ENCODE data around the gene ZBTB7C. TPM values are rescaled to one million over a fixed set of nuclear protein-coding genes. Genes with fewer than 3 reads are reported as not detected.

The ZBTB7C gene
- total RNA-seq, 2 experiments from 2014 or later: not detected

DNA sequence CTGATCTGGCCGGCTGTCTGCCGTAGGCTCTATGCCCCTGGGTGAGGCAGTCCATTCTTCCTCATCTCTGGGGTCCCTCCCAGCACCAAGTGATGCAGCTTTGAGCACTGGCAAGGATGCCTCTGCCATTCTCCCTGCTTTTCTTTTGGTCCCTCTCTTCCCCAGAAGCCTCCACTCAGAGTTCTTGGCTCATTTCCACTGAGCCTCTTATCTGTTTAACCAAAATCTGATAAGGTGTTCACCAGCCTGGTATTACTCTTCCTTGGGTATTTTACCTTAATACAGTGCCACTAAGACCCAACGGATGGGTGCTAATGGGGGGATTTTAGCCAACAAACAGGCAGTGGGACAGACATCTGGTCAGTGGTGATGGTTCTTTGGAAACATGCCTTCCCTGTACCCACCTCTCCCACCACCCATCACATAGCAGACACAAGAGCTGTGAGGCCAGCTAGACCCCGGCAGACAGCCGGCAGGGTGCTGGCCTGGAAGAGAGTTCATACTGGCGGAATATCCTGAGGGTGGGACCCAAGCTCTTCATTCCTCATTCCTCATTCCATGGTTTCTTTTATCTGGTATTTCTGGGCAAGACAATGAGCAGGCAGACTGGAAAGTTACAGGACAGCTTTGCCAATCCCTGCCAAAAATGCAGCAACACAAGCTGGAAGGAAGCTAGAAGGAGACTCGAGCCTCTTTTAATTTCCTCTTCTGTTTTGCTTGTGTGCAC is 34.6 kb downstream of the ZBTB7C start:
- Mint-ChIP-seq H3K4me1 (ENCODE audit: low read depth) (no peaks in the 10 kb centered on the region), H3K27ac (no peak overlapping the region), H3K4me3 (no peak overlapping the region), H3K9me3 (peaks cover 2% of the 10 kb centered on the region), H3K36me3 (ENCODE audit: low read depth) (no peaks in the 10 kb centered on the region), H3K27me3 (peaks cover 15% of the 10 kb centered on the region)
- CTCF ChIA-PET: no interaction called here
- TF ChIP-seq, protein P1, sequence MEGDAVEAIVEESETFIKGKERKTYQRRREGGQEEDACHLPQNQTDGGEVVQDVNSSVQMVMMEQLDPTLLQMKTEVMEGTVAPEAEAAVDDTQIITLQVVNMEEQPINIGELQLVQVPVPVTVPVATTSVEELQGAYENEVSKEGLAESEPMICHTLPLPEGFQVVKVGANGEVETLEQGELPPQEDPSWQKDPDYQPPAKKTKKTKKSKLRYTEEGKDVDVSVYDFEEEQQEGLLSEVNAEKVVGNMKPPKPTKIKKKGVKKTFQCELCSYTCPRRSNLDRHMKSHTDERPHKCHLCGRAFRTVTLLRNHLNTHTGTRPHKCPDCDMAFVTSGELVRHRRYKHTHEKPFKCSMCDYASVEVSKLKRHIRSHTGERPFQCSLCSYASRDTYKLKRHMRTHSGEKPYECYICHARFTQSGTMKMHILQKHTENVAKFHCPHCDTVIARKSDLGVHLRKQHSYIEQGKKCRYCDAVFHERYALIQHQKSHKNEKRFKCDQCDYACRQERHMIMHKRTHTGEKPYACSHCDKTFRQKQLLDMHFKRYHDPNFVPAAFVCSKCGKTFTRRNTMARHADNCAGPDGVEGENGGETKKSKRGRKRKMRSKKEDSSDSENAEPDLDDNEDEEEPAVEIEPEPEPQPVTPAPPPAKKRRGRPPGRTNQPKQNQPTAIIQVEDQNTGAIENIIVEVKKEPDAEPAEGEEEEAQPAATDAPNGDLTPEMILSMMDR (IDR thresholded peaks at IDR 0.05): no peak
- ATAC-seq (no peak), DNase-seq (no peak)
- intact Hi-C loops (cut with micrococcal nuclease): no loop called here
- POLR2A ChIA-PET: no interaction called here

DNA sequence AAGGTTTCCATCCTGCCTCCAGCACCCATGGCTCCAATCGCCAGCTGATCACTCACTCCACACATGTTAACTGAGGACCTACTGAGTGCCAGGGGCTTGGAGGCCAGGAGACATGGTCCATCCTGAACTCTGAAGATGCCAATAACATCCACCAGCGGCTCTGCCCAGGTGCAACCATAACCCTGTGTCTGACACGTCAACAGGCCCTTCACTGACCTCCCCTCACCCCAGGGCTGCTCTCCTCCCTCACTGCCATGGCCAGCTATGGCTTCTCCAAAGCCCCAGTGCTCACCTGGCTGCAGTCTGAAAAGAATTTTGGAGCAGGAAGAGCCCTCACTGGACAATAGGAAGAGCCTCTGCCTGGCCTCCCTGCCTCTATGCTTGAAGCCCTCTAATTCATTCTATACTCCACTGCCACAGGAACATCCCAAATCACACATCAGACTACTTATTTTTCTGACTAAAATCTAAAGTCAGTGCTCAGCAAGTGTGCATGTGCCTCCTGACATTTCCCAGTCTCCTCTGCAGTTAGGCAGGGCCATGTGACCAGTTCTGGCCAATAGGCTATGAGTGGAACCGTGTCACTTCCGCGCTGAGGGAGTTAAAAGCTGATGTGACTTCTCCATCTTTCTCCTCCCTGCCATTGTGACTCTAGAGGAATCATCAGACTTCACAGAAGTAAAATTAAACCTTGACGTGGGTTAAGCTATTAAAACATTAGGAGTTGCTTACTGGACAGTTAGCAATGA is 37.2 kb downstream of the ZBTB7C start:
- no peak for ATAC-seq
- no peak overlapping the region for H3K27ac Mint-ChIP-seq
- POLR2A ChIA-PET: no interaction called here
- peaks cover 8% of the 10 kb centered on the region for H3K27me3 Mint-ChIP-seq
- no peaks in the 10 kb centered on the region for H3K4me1 Mint-ChIP-seq (ENCODE audit: low read depth)
- H3K36me3 Mint-ChIP-seq (ENCODE audit: low read depth): no peaks in the 10 kb centered on the region
- intact Hi-C loops (cut with micrococcal nuclease): no loop called here
- CTCF ChIA-PET: interaction anchor here (0.9 kb wide), 1 partner anchor 17 kb away, joined by 3 read pairs; no protein-coding TSS in a partner anchor
- H3K4me3 Mint-ChIP-seq: no peak overlapping the region
- H3K9me3 Mint-ChIP-seq: peaks cover 3% of the 10 kb centered on the region
- DNase-seq: no peak
- TF ChIP-seq, protein P1 (IDR thresholded peaks at IDR 0.05): no peak

DNA sequence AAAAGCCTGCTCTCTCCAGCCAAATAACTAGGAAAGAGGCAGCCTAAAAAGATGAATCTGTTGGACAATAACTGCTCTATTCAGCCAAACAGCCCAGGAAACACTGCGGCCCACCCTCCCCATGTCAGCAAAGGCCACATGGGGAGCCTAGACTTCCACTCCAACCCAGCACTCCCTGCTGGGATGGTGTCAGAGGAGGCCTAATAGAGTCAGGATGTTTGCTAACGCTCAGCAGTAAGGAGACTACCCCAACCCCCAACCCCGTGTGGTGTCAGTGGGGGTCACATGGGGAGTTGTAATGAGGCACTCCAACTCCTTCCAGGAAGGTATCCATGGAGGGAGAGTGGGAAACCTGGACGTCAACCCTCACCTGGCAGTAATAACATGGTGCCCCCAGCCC is 41.6 kb downstream of the ZBTB7C start:
- Mint-ChIP-seq H3K36me3 (ENCODE audit: low read depth) (no peaks in the 10 kb centered on the region), H3K9me3 (peaks cover 7% of the 10 kb centered on the region), H3K4me1 (ENCODE audit: low read depth) (no peaks in the 10 kb centered on the region), H3K4me3 (no peak overlapping the region), H3K27me3 (peaks cover 9% of the 10 kb centered on the region), H3K27ac (no peak overlapping the region)
- TF ChIP-seq, protein P1 (IDR thresholded peaks at IDR 0.05): no peak
- DNase-seq (no peak), ATAC-seq (no peak)
- ChIA-PET POLR2A (no interaction called here), CTCF (interaction anchor here (0.7 kb wide), 1 partner anchor 172 kb away, joined by 3 read pairs; no protein-coding TSS in a partner anchor)
- intact Hi-C loops (cut with micrococcal nuclease): no loop called here

DNA sequence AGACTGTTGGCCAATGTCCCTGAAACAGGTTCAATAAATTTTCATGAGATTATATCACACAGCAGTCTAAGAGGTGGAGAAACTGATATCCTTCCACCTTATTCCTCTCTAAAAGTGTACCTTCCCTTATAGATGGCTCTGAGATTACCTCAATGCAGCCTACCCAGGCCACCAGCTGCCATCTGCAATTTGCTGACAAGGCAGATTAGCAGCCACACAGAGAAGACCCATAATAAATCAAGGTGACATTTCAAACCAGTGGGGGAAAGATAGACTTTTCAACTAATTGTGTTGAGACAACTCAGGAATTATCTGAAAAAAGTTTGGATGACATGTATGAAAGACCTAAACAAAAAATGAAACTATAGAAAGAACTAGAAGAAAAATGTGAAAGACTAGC is 43.2 kb downstream of the ZBTB7C start:
- intact Hi-C loops (cut with micrococcal nuclease): no loop called here
- H3K9me3 Mint-ChIP-seq: peaks cover 7% of the 10 kb centered on the region

More for the DNA sequence above, 43.2 kb downstream of the ZBTB7C start:
- no peak for DNase-seq
- Mint-ChIP-seq H3K36me3 (ENCODE audit: low read depth) (no peaks in the 10 kb centered on the region), H3K27ac (no peak overlapping the region), H3K27me3 (peaks cover 8% of the 10 kb centered on the region), H3K4me3 (no peak overlapping the region), H3K4me1 (ENCODE audit: low read depth) (no peaks in the 10 kb centered on the region)
- ATAC-seq: no peak
- CTCF ChIA-PET: no interaction called here
- TF ChIP-seq, protein P1 (IDR thresholded peaks at IDR 0.05): no peak
- POLR2A ChIA-PET: interaction anchor here (0.7 kb wide), 1 partner anchor 1884 kb away, joined by 4 read pairs; no protein-coding TSS in a partner anchor

Data from activated CD8-positive, alpha-beta T cell treated with anti-CD3 and anti-CD28 coated beads for 36 hours (primary cell).